ENCODE measurements around the gene PALLD. TPM values are rescaled to one million over a fixed set of nuclear protein-coding genes. Genes with fewer than 3 reads are reported as not detected.

Gene PALLD
- total RNA-seq, 1 experiment from 2014 or later, result 166 TPM

- Histone ChIP-seq H3K4me3 (replicated peaks in 1 of 2; ENCODE audit: low read depth in 1 of 2, low read length in 2 of 2) (no peak overlapping the region), H3K9me3 (ENCODE audit: control insufficient read depth in 1 of 2, insufficient read depth in 1 of 2, low read depth in 1 of 2, low read length in 2 of 2) (no peaks in the 10 kb centered on the region), H4K20me1 (ENCODE audit: insufficient read depth) (no peaks in the 10 kb centered on the region), H3K27me3 (ENCODE audit: insufficient read depth, low read length) (no peaks in the 10 kb centered on the region), H3K4me2 (ENCODE audit: low read length) (no peak overlapping the region), H2AFZ (ENCODE audit: low read depth, low read length, poor library complexity, severe bottlenecking) (no peak overlapping the region), H3K79me2 (ENCODE audit: insufficient read depth, low read length) (no peaks in the 10 kb centered on the region), H3K36me3 (ENCODE audit: control insufficient read depth in 1 of 2, insufficient read depth in 2 of 2, low read length in 2 of 2) (no peaks in the 10 kb centered on the region), H3K9me2 (ENCODE audit: insufficient read depth) (no peaks in the 10 kb centered on the region), H3K4me1 (ENCODE audit: control insufficient read depth in 1 of 2, insufficient read depth in 2 of 2, low read length in 2 of 2) (peaks cover 3 to 40% of the 10 kb centered on the region in 2 experiments; a peak in 2 of 4 replicates), H3K9ac (ENCODE audit: low read length) (no peak overlapping the region), H3K27ac (ENCODE audit: low read depth, low read length) (no peak overlapping the region)
- ChIA-PET POLR2A (no interaction called here), CTCF (no interaction called here), RAD21 (ENCODE audit: low non-redundant PET in 1 of 2, low total read pairs in 2 of 2, uncharacterized antibody in 2 of 2, unreplicated experiment in 2 of 2) (no interaction called here)
- ATAC-seq (no peak), DNase-seq (ENCODE audit: low read depth, low spot score) (no peak)
- TF ChIP-seq TCF7L2 (IDR thresholded peaks at IDR 0.05; ENCODE audit: borderline replicate concordance, extremely low read depth, insufficient read depth, insufficient read length) (no peak), RAD21 (IDR thresholded peaks at IDR 0.05; ENCODE audit: low read depth) (no peak), ATF3 (IDR thresholded peaks at IDR 0.05) (no peak), ZNF274 (IDR thresholded peaks at IDR 0.05; ENCODE audit: low read depth, low read length) (no peak), EZH2phosphoT487 (IDR thresholded peaks at IDR 0.05; ENCODE audit: borderline replicate concordance) (no peak), CTCF (IDR thresholded peaks at IDR 0.05 in 2 of 3, conservative IDR thresholded peaks at IDR 0.05 in 1 of 3; ENCODE audit: borderline replicate concordance in 1 of 3, insufficient read depth in 1 of 3, low read depth in 2 of 3, low read length in 2 of 3) (no peak), EZH2 (IDR thresholded peaks at IDR 0.05) (no peak), POLR2AphosphoS5 (IDR thresholded peaks at IDR 0.05; ENCODE audit: low read depth, low read length) (no peak)
- no TSS peak for BruUV-seq (replicated peaks)
- intact Hi-C loops (cut with micrococcal nuclease), result no loop called here
Measured at GRCh38 chr4:168755598-168756477, 259.0 kb downstream of the PALLD start.
